Superior temporal gyrus (tissue), 1 donor: ENCODE results near the gene ART1.
"Not testable (repeated sequence)": the region's sequence is repeated elsewhere in the genome, so short reads cannot be mapped to it uniquely, and the experiment has no call there.

Source experiments
- DNase-seq: peaks from one replicate; pipeline ENCODE4 v3.0.0-alpha.2; 2016; ENCODE audit errors: extremely low spot score

The ART1 gene, protein sequence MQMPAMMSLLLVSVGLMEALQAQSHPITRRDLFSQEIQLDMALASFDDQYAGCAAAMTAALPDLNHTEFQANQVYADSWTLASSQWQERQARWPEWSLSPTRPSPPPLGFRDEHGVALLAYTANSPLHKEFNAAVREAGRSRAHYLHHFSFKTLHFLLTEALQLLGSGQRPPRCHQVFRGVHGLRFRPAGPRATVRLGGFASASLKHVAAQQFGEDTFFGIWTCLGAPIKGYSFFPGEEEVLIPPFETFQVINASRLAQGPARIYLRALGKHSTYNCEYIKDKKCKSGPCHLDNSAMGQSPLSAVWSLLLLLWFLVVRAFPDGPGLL

DNA sequence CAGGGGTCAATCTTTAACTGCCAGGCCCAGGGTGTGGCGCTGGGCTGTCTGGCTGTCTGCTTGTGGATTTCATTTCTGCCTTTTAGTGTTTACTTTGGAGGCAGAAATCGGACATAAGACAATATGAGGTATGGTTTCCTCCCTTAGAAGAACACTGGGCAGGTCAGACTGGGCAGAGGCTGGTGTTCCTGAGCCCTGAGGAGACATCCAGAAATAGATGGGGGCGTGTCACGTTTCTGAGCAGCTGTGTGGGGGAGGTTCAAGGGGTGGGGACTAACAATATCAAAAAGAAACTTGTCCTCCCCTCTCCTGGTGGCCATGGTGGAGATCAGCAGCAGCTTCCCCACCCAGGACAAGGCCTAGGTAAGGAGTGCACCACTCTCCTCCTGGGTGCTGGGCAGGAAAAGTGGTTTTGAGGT is at the start of gene ART1:
Gene ART1, plus strand, starts transcription at position 312 of the 419 bp plus-strand sequence. CDS start 14,086 bp downstream, outside the sequence.
- no peak for DNase-seq

DNA sequence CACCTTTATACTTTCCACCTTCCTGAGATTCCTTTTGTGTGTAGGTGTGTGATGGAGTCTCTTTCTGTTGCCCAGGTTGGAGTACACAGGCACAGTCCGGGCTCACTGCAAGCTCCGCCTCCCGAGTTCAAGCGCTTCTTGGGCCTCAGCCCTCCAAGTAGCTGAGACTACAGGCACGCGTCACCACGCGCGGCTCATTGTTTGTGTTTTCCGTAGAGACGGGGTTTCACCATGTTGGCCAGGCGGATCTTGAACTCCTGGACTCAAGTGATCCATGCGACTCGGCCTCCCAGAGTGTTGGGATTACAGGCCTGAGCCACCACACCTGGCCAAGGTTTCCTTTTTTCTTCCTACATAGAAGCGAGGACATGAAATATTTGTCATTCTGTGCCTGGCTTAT is 47.2 kb upstream of the ART1 start:
- not testable (repeated sequence) for DNase-seq

DNA sequence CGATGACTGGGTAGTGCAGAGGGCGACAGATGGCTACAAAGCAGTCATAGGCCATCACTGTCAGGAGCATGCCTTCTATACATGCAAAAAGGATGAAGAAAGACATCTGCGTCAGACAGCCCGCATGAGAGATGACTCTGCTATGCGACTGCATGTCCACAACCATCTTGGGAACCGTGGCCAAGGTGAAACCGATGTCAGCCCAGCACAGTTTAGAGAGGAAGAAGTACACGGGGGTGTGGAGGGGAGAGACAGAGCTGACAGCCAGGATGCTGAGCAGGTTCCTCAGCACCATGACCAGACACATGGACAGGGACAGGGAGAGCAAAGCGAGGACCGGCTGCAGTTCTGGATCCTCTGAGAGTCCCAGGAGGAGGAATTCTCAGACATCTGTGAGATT is 44.7 kb upstream of the ART1 start:
- not testable (repeated sequence) for DNase-seq

DNA sequence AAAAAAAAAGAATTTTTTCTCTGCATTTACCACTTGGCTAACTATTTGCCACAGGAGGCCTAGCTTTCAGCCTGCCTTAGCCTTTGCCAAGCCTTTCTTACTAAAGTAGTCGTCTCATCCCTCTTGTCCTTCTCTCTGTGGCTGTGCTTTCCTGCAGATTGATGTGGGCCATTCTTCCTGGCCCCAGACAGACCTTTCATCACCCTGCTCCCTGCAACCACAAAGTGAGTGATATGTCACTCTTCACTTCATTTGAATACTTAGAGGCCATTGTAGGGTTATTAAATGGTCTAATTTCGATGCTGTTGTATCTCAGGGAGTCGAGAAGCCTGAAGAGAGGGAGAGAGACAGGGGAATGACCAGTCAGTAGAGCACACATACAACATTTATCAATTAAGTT is 40.8 kb upstream of the ART1 start:
- no peak for DNase-seq

DNA sequence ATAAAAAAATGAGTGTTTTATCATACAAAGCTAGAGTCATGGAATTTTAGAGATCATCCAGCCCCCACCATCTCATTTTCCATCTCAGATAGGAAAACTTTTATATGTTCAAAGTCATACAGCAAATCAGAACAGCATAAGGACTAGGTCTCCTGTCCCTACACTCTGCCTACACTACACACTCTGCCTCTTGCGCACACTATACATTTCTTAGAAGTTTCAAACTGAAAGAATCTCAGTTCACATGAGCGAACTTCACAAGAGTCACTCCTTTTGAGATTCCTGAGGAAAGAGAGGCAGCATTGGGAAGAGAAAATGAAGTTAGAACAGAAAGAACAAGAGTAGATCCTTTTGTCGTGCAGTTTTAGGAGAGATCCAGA is 39.7 kb upstream of the ART1 start:
- no peak for DNase-seq

DNA sequence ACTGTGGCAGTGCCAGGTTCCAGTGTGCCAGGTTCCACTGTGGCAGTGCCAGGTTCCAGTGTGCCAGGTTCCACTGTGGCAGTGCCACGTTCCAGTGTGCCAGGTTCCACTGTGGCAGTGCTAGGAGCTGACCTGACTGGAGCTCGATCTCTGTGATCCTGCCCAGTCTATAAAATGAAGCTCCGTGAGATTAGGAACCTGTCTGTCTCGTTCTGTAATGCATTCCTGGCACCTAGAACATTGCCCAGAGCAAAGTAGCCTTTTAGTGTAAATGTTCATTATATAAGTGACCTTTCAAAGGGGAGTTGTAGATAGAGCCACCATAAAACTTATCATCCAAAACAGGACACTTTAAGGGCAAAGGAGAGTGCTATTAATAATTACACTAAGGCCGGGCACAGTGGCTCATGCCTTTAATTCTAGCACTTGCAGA is 39.1 kb upstream of the ART1 start:
- no peak for DNase-seq

DNA sequence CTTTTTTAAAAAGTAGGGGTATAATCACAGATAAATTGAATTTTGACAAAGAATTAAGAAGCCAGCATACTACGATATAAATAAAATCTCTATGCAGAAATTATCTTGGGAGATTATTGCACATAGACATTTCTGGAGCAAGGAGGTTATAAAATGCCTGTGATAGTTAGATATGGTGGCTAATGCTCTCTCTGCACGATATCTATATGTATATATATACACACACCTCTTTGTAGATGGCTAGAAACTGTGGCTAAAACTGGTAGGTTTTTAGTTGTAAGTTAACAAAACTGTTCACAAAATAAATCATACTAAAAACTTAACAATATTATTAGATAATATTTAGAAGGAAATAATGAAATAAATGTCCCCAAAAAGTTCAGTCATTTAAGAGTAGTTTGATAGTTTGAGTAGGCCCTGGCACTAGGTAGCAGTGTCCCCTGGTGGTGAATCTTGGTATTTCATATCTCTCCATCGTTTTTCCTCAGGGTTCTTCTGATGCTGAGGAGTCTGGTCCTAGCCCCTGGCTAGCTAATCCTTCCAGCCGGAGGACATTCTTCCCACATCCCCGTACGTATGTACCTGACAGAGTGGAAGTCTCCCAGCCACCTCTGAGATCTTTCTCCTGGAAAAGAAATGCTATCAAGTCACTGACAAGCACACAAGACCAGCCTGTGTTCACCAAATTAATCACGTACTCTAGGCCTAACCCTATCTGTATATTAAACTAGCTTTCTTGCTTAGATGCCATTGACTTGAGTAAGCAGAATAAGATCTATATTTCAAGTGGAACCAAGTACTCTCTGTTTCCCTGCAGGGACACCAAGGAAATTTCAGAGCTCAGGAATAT is 35.3 kb upstream of the ART1 start:
- peak; percentile 74 for DNase-seq

DNA sequence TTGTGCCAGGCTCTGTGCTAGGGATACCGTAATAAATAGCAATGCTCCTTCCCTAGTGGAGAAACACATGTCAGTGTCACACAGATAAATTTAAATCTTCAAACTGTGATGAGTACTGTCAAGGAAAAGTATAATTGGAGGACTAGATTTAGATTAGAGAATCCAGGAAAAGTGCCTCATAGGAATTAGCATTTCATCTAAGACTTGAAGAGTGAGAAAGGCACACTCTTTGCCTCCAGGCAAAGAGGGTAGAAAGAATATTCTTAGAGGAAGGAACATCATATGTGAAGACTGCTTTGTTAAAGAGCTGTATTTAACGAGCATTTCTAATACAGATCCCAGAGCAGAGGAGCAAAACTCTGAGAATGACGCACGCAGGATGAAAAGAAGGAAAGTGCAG is 34.1 kb upstream of the ART1 start:
- DNase-seq: no peak

DNA sequence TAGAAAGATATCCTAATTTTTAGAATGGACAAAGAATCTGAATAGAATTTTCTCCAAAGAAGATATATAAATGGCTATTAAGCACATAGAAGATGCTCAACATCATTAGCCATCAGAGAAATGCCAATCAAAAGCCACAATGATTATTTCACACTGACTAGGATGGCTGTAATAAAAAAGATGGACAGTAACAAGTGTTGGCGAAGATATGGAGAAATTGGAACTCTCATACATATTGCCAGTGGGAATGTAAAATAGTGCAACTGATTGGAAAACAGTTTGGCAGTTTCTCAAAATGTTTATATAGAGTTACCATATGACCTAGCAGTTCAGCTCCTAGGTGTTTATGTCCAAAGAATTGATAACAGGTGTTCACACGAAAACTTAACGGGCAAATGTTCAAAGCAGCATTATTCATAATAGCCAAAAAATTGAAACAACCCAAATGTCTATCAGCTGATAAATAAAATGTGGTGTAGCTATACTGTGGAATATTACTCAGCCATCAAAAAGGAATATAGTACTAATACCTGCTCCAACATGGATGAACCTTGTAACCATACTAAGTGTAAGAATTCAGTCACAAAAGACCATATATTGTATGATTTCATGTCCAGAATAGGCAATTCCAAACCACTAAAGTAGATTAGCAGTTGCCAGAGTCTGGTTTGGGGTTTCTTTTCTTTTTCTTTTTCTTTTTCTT is 32.8 kb upstream of the ART1 start:
- no peak for DNase-seq

DNA sequence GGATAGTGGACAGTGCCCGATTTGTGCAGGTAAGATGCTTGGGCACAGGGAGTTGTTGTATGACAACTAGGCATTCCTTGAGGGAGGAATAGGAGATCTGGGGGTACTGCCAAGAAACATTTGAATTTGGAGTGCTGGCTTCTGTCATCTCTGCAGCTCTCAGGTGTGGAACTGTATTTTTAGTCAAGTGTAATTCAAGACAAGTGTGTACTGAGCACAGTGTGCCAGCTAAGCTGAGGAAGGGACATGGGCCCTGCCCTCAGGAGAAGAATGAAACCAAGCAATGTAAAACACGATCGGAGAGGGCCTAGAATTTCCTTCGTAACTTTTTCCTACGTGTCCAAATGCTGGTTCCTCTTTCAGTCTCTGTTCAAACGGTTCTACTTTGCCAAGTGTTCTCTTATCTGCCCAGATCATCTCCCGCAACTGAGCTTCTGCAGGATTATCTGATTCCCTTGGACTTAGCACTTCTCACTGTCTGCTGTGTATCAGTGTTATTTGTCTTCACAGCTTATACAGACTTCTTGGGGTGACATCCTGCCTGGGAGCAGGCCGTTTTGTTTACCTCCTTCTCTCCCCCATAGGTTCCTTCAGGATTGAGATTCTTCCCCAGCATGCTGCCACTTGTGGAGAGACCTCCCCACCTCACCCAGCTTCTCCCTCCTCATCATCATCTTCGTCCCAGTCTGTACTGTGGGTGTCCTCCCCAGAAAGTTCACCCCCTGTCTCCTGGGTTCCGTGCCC is 30.8 kb upstream of the ART1 start:
- no peak for DNase-seq

DNA sequence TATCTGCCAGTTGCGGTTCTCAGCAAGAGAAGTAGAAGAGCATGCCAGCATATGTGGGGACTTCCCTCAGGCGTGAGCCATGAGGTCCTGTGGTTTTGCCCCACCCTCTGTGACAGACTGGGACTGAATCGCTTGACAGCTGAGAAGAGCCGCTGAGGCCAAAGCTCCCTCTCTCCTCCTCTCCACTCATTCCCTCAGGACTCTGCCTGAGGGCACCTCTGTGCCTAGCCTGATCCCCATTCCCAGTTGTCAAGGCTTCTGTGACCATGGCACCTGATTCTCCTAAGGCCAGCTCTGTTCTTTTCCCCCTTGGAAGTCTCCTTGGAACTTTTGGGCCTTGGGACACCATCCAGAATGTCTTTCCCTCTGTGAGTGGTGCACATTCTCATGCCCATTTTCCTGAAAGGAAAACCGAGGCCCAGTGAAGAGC is 30.2 kb upstream of the ART1 start:
- DNase-seq: no peak

DNA sequence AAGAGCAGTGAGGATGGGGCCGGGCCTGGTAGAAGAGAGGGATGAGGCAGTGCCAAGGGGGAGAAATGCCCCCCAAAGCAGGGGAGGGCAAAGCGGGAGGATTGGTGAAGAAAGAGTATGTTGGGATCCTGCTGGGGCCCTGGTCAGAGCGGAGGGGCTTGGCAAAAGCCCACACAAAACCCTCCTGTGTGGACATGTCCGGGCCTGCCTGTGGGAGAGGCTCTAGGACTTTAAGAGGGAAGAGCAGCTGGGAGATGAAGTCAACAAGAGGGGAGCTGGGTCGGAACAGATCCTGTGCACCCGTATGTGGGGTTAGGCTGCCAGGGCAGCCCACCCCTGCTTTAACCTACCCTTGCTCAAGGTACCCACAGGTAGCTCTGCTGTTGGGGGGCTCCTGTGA is 28.9 kb upstream of the ART1 start:
- no peak for DNase-seq

DNA sequence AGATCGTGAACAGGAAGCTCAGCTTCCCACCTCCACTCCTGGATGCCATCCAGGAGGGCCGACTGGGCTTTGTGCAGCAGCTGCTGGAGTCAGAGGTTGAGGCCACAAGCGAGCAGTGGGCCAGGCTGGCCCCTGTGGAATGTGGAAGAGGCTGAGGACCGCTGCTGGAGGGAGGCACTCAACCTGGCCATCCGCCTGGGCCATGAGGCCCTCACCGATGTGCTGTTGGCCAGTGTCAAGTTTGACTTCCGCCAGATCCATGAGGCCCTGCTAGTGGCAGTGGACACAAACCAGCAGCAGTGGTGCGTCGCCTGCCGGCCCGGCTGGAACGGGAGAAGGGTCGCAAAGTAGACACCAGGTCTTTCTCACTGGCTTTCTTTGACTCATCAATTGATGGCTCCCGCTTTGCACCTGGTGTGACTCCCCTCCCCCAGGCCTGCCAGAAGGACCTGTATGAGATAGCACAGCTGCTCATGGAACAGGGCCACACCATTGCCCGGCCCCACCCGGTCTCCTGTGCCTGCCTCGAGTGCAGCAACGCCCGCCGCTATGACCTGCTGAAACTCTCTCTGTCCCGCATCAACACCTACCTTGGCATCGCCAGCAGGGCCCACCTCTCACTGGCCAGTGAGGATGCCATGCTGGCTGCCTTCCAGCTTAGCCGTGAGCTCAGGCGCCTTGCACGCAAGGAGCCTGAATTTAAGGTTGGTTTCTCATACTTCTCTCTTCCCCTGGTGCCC is 28.0 kb upstream of the ART1 start:
- DNase-seq: no peak

DNA sequence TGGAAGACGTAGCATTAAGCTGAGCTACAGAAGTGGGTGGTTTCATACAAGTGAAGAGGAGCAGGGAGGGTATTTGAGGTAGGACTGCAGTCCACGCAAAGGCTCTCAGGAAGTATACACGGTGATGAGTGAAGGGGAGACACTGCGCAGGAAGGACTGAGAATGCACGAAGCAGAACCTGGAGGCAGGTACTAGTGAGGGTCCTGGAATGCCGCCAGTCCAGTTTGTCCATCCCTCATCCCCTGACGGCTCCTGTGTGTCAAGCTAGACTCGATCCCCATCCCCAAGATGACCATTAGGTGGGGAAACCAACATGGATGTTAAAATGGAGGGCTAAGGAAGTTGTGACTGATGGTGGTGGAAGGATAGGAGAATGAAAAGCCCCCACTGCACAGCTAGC is 26.9 kb upstream of the ART1 start:
- DNase-seq: no peak

DNA sequence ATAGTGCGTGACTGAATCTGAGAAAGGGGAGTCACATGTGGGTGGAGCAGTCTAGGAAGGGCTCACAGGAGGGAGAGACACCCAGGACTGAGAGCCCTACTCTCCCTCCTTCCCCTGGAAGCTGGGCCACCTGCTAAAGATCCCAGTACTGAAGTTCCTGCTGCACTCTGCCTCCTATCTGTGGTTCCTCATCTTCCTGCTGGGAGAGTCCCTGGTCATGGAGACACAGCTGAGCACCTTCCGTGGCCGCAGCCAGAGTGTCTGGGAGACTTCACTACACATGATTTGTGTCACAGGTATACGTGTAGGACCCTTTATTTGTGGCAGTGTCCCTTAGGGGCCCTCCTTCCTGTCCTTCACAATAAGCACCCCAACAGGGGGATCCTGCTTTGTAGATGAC is 22.4 kb upstream of the ART1 start:
- no peak for DNase-seq

DNA sequence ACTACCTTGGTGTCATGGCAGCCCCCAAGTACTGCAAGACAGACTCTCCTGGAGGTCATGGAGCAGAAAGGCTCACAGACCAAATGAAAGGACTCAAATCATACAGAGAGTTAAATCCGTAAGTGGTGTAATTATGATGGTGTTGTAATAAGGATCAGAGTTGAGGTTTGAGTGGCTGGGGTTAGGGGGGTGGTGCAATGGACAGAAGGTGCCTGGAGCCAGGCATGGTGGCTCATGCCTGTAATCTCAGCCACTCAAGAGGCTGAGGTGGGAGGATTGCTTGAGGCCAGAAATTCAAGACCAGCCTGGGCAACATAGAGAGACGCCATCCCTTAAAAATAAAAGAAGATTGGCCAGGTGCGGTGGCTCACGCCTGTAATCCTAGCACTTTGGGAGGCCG is 21.8 kb upstream of the ART1 start:
- no peak for DNase-seq

DNA sequence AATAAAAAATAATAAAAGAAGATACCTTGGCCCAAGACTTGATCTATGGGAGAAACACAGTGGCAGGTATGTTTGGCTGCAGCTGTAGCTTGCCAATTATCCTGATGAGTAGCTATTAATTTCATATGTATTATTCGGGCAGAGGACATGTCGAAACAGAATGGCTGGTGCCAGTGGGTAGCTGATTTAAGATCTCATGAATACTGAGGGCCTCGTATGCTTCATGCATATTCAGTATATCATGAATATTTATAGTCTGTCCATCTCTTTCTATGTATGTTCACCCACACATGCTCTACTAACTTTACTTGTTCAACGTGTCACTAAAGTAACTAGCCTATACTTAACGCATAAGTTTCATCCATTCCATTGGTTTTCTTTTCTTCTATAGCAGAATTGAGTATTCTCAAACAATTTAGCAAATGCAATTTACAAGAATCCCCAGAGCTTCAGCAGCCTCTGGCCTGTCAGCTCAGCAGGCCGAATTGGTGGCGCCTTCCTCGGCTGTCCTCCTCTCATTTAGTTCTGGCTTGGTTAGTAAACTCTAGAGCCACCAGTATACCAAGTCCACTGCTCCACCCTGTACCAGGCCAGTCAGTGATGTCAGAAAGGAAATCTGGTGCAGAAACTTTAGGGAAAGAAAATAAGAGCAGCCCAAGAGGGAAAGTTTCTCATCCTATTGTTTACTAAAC is 21.0 kb upstream of the ART1 start:
- DNase-seq: no peak

DNA sequence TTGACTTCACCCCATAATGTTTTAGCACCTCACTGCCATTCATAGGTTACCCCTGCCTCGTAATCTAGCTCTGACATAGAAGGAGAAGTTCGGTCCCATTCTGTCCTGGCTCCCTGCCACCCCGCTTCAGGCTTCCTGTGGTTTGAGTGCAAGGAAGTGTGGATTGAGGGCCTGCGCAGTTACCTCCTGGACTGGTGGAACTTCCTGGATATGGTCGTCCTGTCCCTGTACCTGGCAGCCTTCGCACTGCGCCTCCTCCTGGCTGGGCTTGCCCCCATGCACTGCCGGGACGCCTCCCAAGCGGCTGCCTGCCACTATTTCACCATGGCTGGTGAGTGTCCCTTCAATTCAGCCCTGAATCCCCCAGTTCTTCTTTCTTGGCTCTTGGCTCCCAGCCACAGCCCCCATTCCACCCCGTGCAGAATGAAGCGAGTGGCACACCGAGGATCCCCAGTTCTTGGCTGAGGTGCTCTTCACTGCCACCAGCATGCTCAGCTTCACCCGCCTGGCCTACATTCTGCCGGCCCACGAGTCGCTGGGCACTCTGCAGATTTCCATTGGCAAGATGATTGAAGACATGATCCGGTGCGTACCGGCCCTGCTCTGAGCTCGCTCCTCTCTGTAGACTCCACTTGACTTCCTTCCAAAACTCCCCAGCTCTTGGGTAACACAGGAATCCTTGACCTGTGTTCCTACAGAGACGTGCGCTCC is 18.5 kb upstream of the ART1 start:
- DNase-seq: no peak

DNA sequence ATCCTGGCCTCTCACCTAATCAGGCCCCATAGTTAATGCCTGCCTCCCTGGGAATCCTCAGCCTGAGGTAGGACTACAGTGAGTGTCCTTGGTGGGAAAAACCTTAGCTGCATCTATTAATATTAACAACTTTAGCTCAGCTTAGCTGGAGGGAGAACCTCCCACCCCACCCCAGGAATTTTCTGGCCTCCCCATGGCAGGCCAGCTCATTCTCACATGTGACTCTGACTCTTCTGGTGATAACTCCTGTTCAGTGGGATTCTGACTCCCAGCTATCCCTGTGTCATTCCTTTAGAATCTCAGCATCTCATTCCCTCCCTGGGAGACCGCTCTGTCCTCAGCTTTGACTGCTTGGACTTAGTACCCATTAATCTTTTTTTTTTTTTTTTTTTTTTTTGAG is 17.6 kb upstream of the ART1 start:
- DNase-seq: no peak

DNA sequence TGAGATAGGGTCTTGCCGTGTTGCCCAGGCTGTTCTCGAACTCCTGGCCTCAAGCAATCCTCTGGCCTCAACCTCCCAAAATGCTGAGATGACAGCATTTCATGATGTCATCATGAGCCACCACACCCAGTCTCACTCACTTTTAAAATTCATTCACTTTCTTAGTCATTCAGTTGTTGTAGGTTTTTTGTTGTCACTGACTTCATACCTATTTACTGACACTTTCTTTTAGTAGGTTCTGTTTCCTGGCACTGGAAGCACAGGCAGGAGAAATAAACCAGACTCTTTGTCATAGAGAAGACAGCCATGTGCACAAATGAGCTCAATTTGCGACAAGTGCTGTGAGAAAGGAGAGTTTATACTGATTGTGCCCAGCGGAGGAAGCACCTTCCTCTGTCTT is 13.6 kb upstream of the ART1 start:
- DNase-seq: no peak
